Measurements from ENCODE around the gene MBD4. TPM values are rescaled to one million over a fixed set of nuclear protein-coding genes. Genes with fewer than 3 reads are reported as not detected.
"Not testable (repeated sequence)": the region's sequence is repeated elsewhere in the genome, so short reads cannot be mapped to it uniquely, and the experiment has no call there.

The MBD4 gene
- total and polyA plus RNA-seq, 5 experiments from 2014 or later, result 33.6 to 61.1 (median 40.0) TPM

- H3K4me1 Mint-ChIP-seq, result peaks cover 24 to 44% (median 37%) of the 10 kb centered on the region in 4 donors
- no peaks in the 10 kb centered on the region for H3K27me3 Mint-ChIP-seq
- H3K27ac Mint-ChIP-seq, result peak overlapping the region; percentile 94 to 99 (median 98)
- DNase-seq, result peak; percentile 41 to 92 (median 76)
- POLR2A ChIA-PET, result interaction anchor here (0.6 to 1.9 kb wide), 5 partner anchors 40 to 213 kb away, joined by 3 to 7 read pairs (median 4); partner anchors contain the start of genes IFT122 and MBD4
- H3K36me3 Mint-ChIP-seq, result peaks cover 0 to 29% (median 0%) of the 10 kb centered on the region in 3 donors
- peak overlapping the region; percentile 89 to 99 (median 96) for H3K4me3 Mint-ChIP-seq
- H3K9me3 Mint-ChIP-seq, result no peaks in the 10 kb centered on the region
- peak; percentile 83 to 88 for ATAC-seq
These were observed 40.4 kb downstream of the MBD4 start for GRCh38 chr3:129399145-129399894.

DNA sequence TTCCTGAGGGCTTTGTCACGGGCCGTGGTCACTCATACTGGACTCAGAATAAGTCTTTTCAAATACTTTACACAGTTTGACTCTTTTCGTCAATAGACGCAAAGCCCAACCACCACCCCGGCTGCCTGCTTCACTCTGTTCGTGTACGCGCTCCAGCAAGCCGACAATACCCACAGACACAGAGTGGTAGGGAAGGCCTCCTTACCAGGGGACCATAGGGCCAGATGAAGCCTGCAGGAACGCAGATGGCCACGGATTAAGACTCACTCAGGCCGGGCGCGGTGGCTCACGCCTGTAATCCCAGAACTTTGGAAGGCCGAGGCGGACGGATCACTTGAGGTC is 41.0 kb downstream of the MBD4 start:
- H3K36me3 Mint-ChIP-seq, result peaks cover 0 to 29% (median 0%) of the 10 kb centered on the region in 3 donors
- DNase-seq (peak in 3 of 10 donors; percentile 2 to 4 (median 4)), ATAC-seq (peak; percentile 41 to 52)
- H3K27ac Mint-ChIP-seq, result peak overlapping the region; percentile 94 to 99 (median 98)
- no peaks in the 10 kb centered on the region for H3K27me3 Mint-ChIP-seq
- no peaks in the 10 kb centered on the region for H3K9me3 Mint-ChIP-seq
- peak overlapping the region; percentile 89 to 99 (median 96) for H3K4me3 Mint-ChIP-seq
- POLR2A ChIA-PET, result interaction anchor here (0.6 to 1.9 kb wide), 3 partner anchors 41 to 1371 kb away, joined by 4 to 7 read pairs (median 5); partner anchors contain the start of genes IFT122 and MBD4
- peaks cover 24 to 44% (median 39%) of the 10 kb centered on the region in 4 donors for H3K4me1 Mint-ChIP-seq

- Mint-ChIP-seq H3K4me1 (peaks cover 22 to 37% (median 36%) of the 10 kb centered on the region in 4 donors), H3K36me3 (peaks cover 0 to 69% (median 8%) of the 10 kb centered on the region in 3 donors), H3K27ac (peak overlapping the region in 2 of 10 donors; percentile 29 to 65)
- ATAC-seq, POLR2A ChIA-PET, H3K4me3 Mint-ChIP-seq, H3K27me3 Mint-ChIP-seq, H3K9me3 Mint-ChIP-seq, DNase-seq: not testable (repeated sequence)
These were observed 45.8 kb downstream of the MBD4 start for GRCh38 chr3:129393760-129394564.

DNA sequence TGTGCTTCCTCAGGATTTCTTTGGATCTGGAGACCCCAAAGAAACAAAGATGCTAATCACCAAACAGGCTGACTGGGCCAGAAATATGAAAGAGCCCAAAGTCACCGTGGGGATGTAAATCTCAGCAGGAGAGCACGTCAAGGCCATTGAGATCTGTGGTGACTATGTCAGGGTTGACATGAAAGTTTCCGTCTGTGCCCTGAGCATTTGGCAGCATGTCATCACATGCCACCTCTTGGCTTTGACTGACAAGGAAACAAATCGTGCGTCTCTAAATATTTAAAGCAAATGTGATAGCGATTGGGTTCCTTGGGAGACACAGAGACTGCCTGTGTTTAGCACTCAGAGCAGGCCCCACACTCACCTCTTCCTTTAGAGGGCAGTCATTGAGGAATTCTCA is 46.5 kb downstream of the MBD4 start:
- Mint-ChIP-seq H3K27me3 (no peaks in the 10 kb centered on the region), H3K4me1 (peaks cover 17 to 31% (median 30%) of the 10 kb centered on the region in 4 donors), H3K36me3 (peaks cover 0 to 75% (median 14%) of the 10 kb centered on the region in 3 donors), H3K27ac (peak overlapping the region in 1 of 10 donors; percentile 65), H3K9me3 (no peaks in the 10 kb centered on the region), H3K4me3 (no peak overlapping the region)
- DNase-seq (no peak), ATAC-seq (no peak)
- POLR2A ChIA-PET, result no interaction called here

DNA sequence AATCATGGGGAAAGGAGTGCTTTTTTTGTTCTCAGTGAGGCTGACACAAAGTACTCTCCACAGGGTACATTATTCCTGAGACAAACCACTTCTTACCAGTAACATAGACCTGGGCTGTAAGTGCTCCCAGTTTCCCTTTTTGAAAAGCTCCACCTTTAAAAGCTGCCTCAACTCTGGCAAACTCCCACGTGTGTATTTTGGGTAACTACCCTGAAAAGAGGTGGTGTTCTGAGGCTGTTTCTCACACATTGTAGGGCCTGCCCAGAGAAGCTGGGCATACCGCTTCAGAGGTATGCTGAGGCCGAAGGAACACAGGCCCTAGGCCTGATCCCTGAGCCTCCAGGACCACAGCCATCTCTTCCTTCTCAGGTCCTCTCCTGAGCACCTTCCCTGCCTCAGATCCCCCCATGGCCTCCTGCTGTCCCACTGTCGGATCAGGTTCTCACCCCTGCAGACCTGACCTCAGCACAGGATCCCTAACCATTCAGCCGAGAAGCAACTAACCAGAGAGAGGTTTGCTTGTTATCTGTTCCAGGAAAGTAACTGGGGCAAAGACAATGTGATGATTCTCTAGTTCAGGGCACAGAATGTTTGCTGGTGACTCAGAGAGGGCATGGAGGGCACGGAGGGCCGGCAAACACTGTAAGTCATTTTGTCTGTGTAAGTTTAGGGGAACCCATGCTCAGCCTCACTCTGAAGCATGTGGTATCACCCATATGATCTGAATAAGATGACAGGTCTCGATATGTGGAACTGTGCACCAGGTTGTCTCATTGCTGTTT is 47.5 kb downstream of the MBD4 start:
- peaks cover 2 to 81% (median 24%) of the 10 kb centered on the region in 3 donors for H3K36me3 Mint-ChIP-seq
- POLR2A ChIA-PET, H3K9me3 Mint-ChIP-seq, DNase-seq, H3K27ac Mint-ChIP-seq, H3K27me3 Mint-ChIP-seq, ATAC-seq, H3K4me3 Mint-ChIP-seq: not testable (repeated sequence)
- H3K4me1 Mint-ChIP-seq, result peaks cover 12 to 22% (median 20%) of the 10 kb centered on the region in 4 donors

- not testable (repeated sequence) for H3K27me3 Mint-ChIP-seq, H3K4me3 Mint-ChIP-seq
These were observed 48.2 kb downstream of the MBD4 start for GRCh38 chr3:129391583-129391982.

GRCh38 chr3:129389572-129389937 is 50.2 kb downstream of the MBD4 start:
- H3K27me3 Mint-ChIP-seq, result no peaks in the 10 kb centered on the region
- no peak for ATAC-seq
- peak overlapping the region in 1 of 10 donors; percentile 44 for H3K27ac Mint-ChIP-seq
- no peak for DNase-seq
- peaks cover 0 to 6% (median under 1%) of the 10 kb centered on the region in 4 donors for H3K4me1 Mint-ChIP-seq
- POLR2A ChIA-PET, result interaction anchor here (0.8 kb wide), 1 partner anchor 108 kb away, joined by 3 read pairs; no protein-coding TSS in a partner anchor
- no peak overlapping the region for H3K4me3 Mint-ChIP-seq
- peaks cover 7 to 69% (median 31%) of the 10 kb centered on the region in 3 donors for H3K36me3 Mint-ChIP-seq
- no peaks in the 10 kb centered on the region for H3K9me3 Mint-ChIP-seq

More at GRCh38 chr3:129391583-129391982, 48.2 kb downstream of the MBD4 start:
- DNase-seq, H3K27ac Mint-ChIP-seq, H3K9me3 Mint-ChIP-seq, ATAC-seq, POLR2A ChIA-PET: not testable (repeated sequence)
- Mint-ChIP-seq H3K36me3 (peaks cover 7 to 82% (median 31%) of the 10 kb centered on the region in 3 donors), H3K4me1 (peaks cover 9 to 15% (median 13%) of the 10 kb centered on the region in 4 donors)

- H3K4me3 Mint-ChIP-seq, H3K27me3 Mint-ChIP-seq, ATAC-seq, H3K9me3 Mint-ChIP-seq, DNase-seq, H3K4me1 Mint-ChIP-seq: not testable (repeated sequence)
- H3K27ac Mint-ChIP-seq, result peak overlapping the region in 2 of 10 donors; percentile 4 to 44
- H3K36me3 Mint-ChIP-seq, result peaks cover 7 to 67% (median 31%) of the 10 kb centered on the region in 3 donors
- POLR2A ChIA-PET, result interaction anchor here (0.8 kb wide), 1 partner anchor 107 kb away, joined by 3 read pairs; no protein-coding TSS in a partner anchor
These were observed 50.8 kb downstream of the MBD4 start for GRCh38 chr3:129388791-129389571.

DNA sequence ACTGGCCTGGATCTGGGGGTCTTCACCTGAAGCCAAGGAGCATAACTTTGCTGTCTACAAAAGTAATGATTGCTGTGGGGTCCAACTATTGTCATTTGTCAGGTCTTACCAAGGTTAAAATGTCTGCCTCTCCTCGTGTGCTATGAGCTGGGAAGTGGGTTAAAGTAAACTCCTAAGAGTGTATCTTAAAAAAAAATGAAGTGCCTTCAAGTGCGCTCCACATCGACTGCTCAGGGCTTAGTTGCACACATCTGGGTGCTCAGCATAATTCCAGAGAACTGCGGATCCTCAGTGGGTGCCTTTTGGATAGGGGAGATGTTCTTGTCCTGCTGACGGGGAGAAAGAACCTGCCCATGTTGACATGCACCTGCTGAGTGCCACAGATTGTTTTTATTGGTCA is 52.3 kb downstream of the MBD4 start:
- H3K4me1 Mint-ChIP-seq, result peaks cover 0 to 2% (median under 1%) of the 10 kb centered on the region in 4 donors

GRCh38 chr3:129386984-129387383 is 52.8 kb downstream of the MBD4 start:
- ATAC-seq (no peak), DNase-seq (no peak)
- H3K4me3 Mint-ChIP-seq, result no peak overlapping the region
- H3K27ac Mint-ChIP-seq, result peak overlapping the region in 4 of 10 donors; percentile 7 to 24 (median 20)
- H3K4me1 Mint-ChIP-seq, result peaks cover 0 to 2% (median under 1%) of the 10 kb centered on the region in 4 donors
- H3K27me3 Mint-ChIP-seq, result no peaks in the 10 kb centered on the region
- H3K9me3 Mint-ChIP-seq, result no peaks in the 10 kb centered on the region
- H3K36me3 Mint-ChIP-seq, result peaks cover 7 to 51% (median 30%) of the 10 kb centered on the region in 3 donors
- POLR2A ChIA-PET, result no interaction called here

More for the DNA sequence above, 52.3 kb downstream of the MBD4 start:
- H3K27ac Mint-ChIP-seq, result no peak overlapping the region
- POLR2A ChIA-PET, result interaction anchor here (0.7 kb wide), 1 partner anchor 867 kb away, joined by 3 read pairs; no protein-coding TSS in a partner anchor
- H3K9me3 Mint-ChIP-seq, result no peaks in the 10 kb centered on the region
- H3K4me3 Mint-ChIP-seq, result no peak overlapping the region
- peaks cover 7 to 56% (median 30%) of the 10 kb centered on the region in 3 donors for H3K36me3 Mint-ChIP-seq
- ATAC-seq (no peak), DNase-seq (no peak)
- H3K27me3 Mint-ChIP-seq, result no peaks in the 10 kb centered on the region

DNA sequence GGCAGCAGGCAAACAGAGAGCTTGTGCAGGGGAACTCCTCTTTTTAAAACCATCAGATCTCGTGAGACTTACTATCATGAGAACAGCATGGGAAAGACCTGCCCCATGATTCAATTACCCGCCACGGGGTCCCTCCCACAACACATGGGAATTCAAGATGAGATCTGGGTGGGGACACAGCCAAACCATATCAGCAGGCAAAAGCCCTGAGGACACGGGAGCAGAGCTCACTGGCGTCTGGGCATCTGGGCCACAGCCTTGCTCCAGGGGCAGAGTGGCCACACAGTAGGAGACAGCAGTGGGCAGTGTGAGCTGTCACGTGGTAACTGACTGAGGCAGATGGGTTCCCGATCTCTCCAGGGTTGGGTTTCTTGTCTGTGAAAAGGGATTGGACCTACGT is 54.2 kb downstream of the MBD4 start:
- peak overlapping the region in 1 of 10 donors; percentile 44 for H3K27ac Mint-ChIP-seq
- H3K9me3 Mint-ChIP-seq, result not testable (repeated sequence)

More for the DNA sequence above, 54.2 kb downstream of the MBD4 start:
- POLR2A ChIA-PET, result interaction anchor here (0.7 kb wide), 1 partner anchor 10 kb away, joined by 4 read pairs; no protein-coding TSS in a partner anchor
- H3K36me3 Mint-ChIP-seq, result peaks cover 7 to 39% (median 31%) of the 10 kb centered on the region in 3 donors
- DNase-seq, ATAC-seq, H3K27me3 Mint-ChIP-seq, H3K4me1 Mint-ChIP-seq, H3K4me3 Mint-ChIP-seq: not testable (repeated sequence)

All from naive thymus-derived CD8-positive, alpha-beta T cell (primary cell).